Omental fat pad (tissue), 4 donors: ENCODE data around the gene FOXP1. TPM values are rescaled to one million over a fixed set of nuclear protein-coding genes. Genes with fewer than 3 reads are reported as not detected.
"Not testable (repeated sequence)": the region's sequence is repeated elsewhere in the genome, so short reads cannot be mapped to it uniquely, and the experiment has no call there.

Experiments
- ATAC-seq: fragments of 150-250 bp; one replicate; pipeline ENCODE4 v1.9.1; 2016; ENCODE audit warnings: mild to moderate bottlenecking, moderate library complexity; ENCODE audit not compliant: low FRiP score
- DNase-seq: peaks from one replicate; pipeline ENCODE4 v3.0.0-alpha.2; 2019; ENCODE audit warnings: low spot score
- total RNA-seq, 4 donors: library from RNA; depleted of rRNA; stranded (reverse); fragments of >200 nt; gene quantifications; one replicate each; pipeline ENCODE4 v1.1.0, GENCODE V29; 2016
- TF ChIP-seq, protein P1 (sequence below), 3 donors: fragments of 450-650 bp; IDR thresholded peaks; one replicate each; pipeline ENCODE4 v1.5.1; 2016 to 2017; ENCODE audit warnings: antibody characterized with exemption in 3 of 3, mild to moderate bottlenecking in 3 of 3, moderate library complexity in 2 of 3

Gene FOXP1
- total RNA-seq, 4 donors from 2014 or later = 72.4 to 128 (median 76.7) TPM

DNA sequence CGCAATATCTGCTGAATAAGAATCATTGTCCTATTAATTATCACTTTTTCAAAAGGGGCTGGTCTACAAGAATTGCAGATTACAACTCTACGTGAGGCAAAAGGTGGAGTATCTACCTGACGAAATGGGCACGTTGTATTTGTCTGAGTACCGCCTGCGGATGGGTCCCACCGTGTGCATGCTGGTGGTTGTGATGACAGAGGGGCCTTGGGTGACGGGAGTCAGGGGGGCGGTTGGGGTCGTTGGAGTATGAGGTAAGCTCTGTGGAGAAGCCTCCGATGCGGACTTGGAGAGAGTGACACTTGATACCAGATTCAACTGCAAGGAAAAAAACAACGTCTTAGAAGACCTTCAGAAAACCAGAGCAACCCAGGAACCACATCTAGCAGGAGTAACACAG is 605.8 kb downstream of the FOXP1 start:
- TF ChIP-seq, protein P1, sequence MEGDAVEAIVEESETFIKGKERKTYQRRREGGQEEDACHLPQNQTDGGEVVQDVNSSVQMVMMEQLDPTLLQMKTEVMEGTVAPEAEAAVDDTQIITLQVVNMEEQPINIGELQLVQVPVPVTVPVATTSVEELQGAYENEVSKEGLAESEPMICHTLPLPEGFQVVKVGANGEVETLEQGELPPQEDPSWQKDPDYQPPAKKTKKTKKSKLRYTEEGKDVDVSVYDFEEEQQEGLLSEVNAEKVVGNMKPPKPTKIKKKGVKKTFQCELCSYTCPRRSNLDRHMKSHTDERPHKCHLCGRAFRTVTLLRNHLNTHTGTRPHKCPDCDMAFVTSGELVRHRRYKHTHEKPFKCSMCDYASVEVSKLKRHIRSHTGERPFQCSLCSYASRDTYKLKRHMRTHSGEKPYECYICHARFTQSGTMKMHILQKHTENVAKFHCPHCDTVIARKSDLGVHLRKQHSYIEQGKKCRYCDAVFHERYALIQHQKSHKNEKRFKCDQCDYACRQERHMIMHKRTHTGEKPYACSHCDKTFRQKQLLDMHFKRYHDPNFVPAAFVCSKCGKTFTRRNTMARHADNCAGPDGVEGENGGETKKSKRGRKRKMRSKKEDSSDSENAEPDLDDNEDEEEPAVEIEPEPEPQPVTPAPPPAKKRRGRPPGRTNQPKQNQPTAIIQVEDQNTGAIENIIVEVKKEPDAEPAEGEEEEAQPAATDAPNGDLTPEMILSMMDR (IDR thresholded peaks at IDR 0.05) = no peak
- ATAC-seq (no peak), DNase-seq (no peak)

GRCh38 chr3:70975981-70976380 is 607.5 kb downstream of the FOXP1 start:
- DNase-seq, ATAC-seq: not testable (repeated sequence)

DNA sequence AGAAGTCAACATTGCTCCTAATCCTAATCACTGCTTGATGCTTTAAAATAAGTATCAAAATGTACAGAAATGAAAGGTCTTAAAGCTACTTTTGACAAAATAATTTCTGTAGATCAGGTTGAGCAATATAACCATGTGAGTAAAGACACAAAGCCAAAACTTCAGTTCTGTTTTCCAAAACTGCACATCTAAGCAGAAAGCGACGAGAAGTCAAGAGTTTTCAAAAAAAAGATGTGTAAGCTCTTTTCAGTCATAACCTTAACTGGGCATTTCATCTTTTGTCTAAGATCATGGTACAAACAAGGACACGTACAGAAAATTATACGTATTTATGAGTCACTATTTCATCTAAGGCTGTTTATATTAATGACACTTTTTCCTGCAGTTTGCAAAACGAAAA is 608.8 kb downstream of the FOXP1 start:
- TF ChIP-seq, protein P1 (IDR thresholded peaks at IDR 0.05) = no peak
- no peak for ATAC-seq
- no peak for DNase-seq

GRCh38 chr3:70973558-70973957 is 610.0 kb downstream of the FOXP1 start:
- TF ChIP-seq, protein P1 (IDR thresholded peaks at IDR 0.05) = no peak
- no peak for ATAC-seq
- no peak for DNase-seq

- no peak for ATAC-seq
- TF ChIP-seq, protein P1 (IDR thresholded peaks at IDR 0.05) = no peak
- no peak for DNase-seq
These were observed 610.7 kb downstream of the FOXP1 start for GRCh38 chr3:70972855-70973254.

- DNase-seq = no peak
- ATAC-seq = no peak
- TF ChIP-seq, protein P1 (IDR thresholded peaks at IDR 0.05) = no peak
These were observed 612.6 kb downstream of the FOXP1 start for GRCh38 chr3:70970952-70971351.

- TF ChIP-seq, protein P1 (IDR thresholded peaks at IDR 0.05) = no peak
- no peak for DNase-seq
- ATAC-seq = no peak
These were observed 613.4 kb downstream of the FOXP1 start for GRCh38 chr3:70970171-70970570.
